Peyer's patch (tissue), 4 donors: ENCODE data around the gene ZNF837.

Experiments
- POLR2A ChIP-seq, 2 donors: fragments of 450-650 bp; IDR thresholded peaks; one replicate each; pipeline ENCODE4 v1.5.1; 2017; ENCODE audit warnings: antibody characterized with exemption in 2 of 2, mild to moderate bottlenecking in 2 of 2, moderate library complexity in 2 of 2
- TF ChIP-seq, protein P1 (sequence below), 6 experiments: fragments of 450-650 bp in 4 of 6; fragments of 200-600 bp in 2 of 6; sonication (generic) in 1 of 6; IDR thresholded peaks; one replicate each; pipeline ENCODE4 v1.5.1; 2017 to 2019; ENCODE audit warnings: antibody characterized with exemption in 6 of 6, mild to moderate bottlenecking in 3 of 6, moderate library complexity in 1 of 6

DNA sequence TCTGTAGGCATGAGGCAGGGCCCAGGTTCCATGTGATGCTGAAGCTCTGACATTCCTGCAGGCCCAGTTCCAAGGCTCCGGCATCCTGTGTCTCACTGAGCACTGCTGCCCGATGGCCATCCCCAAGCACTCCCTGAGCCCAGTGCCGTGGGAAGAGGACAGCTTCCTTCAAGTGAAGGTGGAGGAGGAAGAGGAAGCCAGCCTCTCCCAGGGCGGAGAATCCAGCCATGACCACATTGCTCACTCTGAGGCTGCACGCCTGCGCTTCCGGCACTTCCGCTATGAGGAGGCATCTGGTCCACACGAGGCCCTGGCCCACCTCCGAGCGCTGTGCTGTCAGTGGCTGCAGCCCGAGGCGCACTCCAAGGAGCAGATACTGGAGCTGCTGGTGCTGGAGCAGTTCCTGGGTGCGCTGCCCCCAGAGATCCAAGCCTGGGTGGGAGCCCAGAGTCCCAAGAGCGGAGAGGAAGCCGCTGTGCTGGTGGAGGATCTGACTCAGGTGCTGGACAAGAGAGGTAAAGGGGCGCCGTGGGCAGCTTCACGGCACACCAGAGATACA is 46.1 kb downstream of the ZNF837 start:
- TF ChIP-seq, protein P1, sequence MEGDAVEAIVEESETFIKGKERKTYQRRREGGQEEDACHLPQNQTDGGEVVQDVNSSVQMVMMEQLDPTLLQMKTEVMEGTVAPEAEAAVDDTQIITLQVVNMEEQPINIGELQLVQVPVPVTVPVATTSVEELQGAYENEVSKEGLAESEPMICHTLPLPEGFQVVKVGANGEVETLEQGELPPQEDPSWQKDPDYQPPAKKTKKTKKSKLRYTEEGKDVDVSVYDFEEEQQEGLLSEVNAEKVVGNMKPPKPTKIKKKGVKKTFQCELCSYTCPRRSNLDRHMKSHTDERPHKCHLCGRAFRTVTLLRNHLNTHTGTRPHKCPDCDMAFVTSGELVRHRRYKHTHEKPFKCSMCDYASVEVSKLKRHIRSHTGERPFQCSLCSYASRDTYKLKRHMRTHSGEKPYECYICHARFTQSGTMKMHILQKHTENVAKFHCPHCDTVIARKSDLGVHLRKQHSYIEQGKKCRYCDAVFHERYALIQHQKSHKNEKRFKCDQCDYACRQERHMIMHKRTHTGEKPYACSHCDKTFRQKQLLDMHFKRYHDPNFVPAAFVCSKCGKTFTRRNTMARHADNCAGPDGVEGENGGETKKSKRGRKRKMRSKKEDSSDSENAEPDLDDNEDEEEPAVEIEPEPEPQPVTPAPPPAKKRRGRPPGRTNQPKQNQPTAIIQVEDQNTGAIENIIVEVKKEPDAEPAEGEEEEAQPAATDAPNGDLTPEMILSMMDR (IDR thresholded peaks at IDR 0.05): no peak
- TF ChIP-seq POLR2A (IDR thresholded peaks at IDR 0.05): no peak
